Subcutaneous abdominal adipose tissue (tissue), 5 donors: ENCODE data around the gene LRRC43.
A peak's percentile ranks its signal among the peaks of the same experiment; 100 is the strongest.
"Not testable (repeated sequence)": the region's sequence is repeated elsewhere in the genome, so short reads cannot be mapped to it uniquely, and the experiment has no call there.

ENCODE experiments used
- H3K27ac ChIP-seq: one replicate; pipeline ENCODE4 v1.7.0; 2013; ENCODE audit warnings: low read depth, mild to moderate bottlenecking, inconsistent platforms, low read length, moderate library complexity
- H3K27me3 ChIP-seq, 5 donors: one replicate each; pipeline ENCODE4 v1.7.0; 2013; ENCODE audit warnings: low read length in 5 of 5, inconsistent platforms in 1 of 5; ENCODE audit not compliant: control insufficient read depth in 5 of 5, insufficient read depth in 4 of 5
- H3K36me3 ChIP-seq, 5 donors: one replicate each; pipeline ENCODE4 v1.7.0; 2013; ENCODE audit warnings: low read length in 5 of 5; ENCODE audit not compliant: control insufficient read depth in 5 of 5, insufficient read depth in 5 of 5
- H3K4me1 ChIP-seq, 5 donors: one replicate each; pipeline ENCODE4 v1.7.0; 2013; ENCODE audit warnings: low read length in 5 of 5, mild to moderate bottlenecking in 3 of 5, moderate library complexity in 1 of 5; ENCODE audit not compliant: control insufficient read depth in 5 of 5, insufficient read depth in 5 of 5
- H3K4me3 ChIP-seq, 5 donors: one replicate each; pipeline ENCODE4 v1.7.0; 2013; ENCODE audit warnings: low read length in 5 of 5, low read depth in 1 of 5
- H3K9ac ChIP-seq, 5 donors: one replicate each; pipeline ENCODE4 v1.7.0; 2013; ENCODE audit warnings: low read length in 5 of 5, mild to moderate bottlenecking in 4 of 5, moderate library complexity in 3 of 5
- H3K9me3 ChIP-seq, 5 donors: one replicate each; pipeline ENCODE4 v1.7.0; 2013; ENCODE audit warnings: low read length in 5 of 5; ENCODE audit not compliant: control insufficient read depth in 5 of 5
- donor health status: healthy.
- donor health status: healthy.
- donor health status: healthy.
- donor health status: healthy.
- donor health status: healthy.

Gene LRRC43

DNA sequence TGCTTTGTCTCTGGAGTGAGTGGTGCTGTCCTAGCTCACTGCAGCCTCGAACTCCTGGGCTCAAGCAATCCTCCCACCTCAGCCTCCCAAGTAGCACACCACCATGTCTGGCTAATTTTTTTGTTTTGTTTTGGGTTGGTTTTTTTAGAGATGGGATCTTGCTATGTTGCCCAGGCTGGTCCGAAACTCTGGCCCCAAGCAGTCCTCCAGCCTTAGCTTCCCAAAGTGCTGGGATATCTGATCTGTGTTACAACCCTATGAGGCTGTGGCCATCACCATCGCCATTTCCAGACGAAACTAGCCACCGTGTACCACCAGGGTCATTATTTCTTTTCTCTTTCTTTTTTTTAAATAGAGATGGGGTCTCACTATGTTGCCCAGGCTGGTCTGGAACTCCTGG lies 11.5 kb upstream of the LRRC43 start:
- Histone ChIP-seq H3K27ac (no peak overlapping the region), H3K36me3 (no peaks in the 10 kb centered on the region), H3K4me1 (no peaks in the 10 kb centered on the region), H3K27me3 (peaks cover 0 to 5% (median 4%) of the 10 kb centered on the region in 5 donors), H3K9me3 (no peaks in the 10 kb centered on the region), H3K9ac (no peak overlapping the region), H3K4me3 (no peak overlapping the region)

DNA sequence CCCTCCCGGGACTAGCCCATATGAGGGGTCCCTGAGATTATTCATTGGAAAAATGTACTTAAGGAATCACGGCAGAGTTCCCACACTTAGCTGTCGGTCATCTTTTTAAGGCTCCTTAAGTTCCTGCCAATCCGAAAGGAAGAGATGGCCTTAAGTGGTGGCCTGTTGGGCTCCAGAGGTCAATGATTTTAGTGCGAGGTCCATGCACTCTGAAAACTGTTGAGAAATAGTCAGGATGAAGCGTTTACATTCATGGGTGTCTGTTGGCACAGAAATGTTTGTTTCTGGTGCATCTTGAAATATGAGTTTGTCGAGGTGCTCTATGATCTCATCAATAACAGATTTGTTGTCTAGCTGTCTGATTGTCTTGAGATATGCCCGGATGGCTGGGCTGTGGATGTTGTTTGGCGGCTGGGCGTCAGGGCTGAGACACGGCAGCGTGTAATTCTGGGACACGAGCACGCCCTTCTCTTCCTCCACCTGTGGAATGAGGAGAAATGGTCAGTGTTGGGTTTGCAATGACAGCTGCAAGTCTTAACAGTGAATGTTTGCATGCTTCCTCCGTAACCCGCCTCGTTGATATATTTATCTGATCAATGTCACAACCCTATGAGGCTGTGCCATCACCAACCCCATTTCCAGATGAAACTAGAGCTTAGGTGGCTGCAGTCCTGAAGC lies 10.5 kb upstream of the LRRC43 start:
- H3K27ac ChIP-seq: no peak overlapping the region
- no peak overlapping the region for H3K4me3 ChIP-seq
- no peaks in the 10 kb centered on the region for H3K4me1 ChIP-seq
- H3K9me3 ChIP-seq: no peaks in the 10 kb centered on the region
- no peak overlapping the region for H3K9ac ChIP-seq
- peaks cover 0 to 5% (median 4%) of the 10 kb centered on the region in 5 donors for H3K27me3 ChIP-seq
- H3K36me3 ChIP-seq: no peaks in the 10 kb centered on the region

DNA sequence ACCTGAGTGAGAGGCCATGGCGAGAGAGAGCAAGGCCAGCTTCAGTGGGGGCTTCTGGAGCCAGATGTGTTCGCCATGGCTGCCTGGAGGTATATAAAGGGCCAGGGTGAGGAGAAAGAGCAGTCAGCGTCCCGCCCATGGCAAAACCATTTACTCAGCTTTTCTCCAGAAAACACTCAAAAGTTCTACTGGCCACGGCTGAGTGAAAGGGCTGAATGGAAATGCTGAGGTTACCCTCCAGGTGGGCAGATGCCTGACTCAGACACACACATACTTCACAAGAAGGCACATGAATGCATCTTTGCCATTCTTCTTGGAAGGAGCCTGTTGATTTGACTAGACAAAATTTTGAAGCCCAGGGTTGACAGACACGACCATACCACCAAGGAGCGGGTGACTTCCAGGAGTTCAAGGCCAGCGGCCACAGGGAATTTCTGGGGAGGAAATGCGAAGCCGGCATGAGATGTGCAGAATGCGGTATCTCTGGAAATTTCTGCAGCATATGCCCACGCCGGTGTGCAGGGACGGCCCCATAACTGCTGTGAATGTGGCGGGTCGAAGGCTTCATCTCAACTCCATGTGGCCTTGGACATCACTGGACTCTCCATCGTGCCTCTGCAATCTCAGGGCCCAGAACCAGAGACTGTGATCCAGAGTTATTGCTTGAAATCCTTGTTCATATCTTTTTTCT lies 8.6 kb upstream of the LRRC43 start, which contains the start of gene IL31:
TSS of gene IL31 (minus strand) at position 67 of the 691 bp plus-strand sequence. CDS start at position 18, 49 bp downstream.
- no peaks in the 10 kb centered on the region for H3K4me1 ChIP-seq
- H3K9me3 ChIP-seq: no peaks in the 10 kb centered on the region

DNA sequence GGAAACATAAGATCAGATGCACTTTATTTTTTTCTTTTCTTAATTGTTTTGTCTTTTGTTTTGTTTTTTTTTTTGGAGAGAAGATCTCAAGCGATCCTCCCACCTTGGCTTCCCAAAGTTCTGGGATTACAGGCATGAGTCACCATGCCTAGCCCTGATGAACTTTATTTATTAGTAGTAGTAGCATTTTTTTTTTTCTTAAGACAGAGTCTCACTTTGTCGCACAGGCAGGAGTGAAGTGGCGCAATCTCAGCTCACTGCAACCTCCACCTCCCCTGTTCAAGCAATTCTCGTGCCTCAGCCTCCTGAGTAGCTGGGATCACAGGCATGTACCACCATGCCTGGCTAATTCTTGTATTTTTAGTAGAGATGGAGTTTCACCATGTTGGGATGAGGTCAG lies 6.5 kb upstream of the LRRC43 start:
- H3K4me3 ChIP-seq, H3K9me3 ChIP-seq, H3K9ac ChIP-seq, H3K4me1 ChIP-seq, H3K27ac ChIP-seq, H3K27me3 ChIP-seq, H3K36me3 ChIP-seq: not testable (repeated sequence)

More for the DNA sequence above, 8.6 kb upstream of the LRRC43 start, which contains the start of gene IL31:
- Histone ChIP-seq H3K9ac (no peak within 1 kb of the TSS), H3K4me3 (no peak within 1 kb of the TSS), H3K27ac (no peak within 1 kb of the TSS), H3K36me3 (no peaks in the 10 kb centered on the region), H3K27me3 (peaks cover 0 to 5% (median 4%) of the 10 kb centered on the region in 5 donors)

DNA sequence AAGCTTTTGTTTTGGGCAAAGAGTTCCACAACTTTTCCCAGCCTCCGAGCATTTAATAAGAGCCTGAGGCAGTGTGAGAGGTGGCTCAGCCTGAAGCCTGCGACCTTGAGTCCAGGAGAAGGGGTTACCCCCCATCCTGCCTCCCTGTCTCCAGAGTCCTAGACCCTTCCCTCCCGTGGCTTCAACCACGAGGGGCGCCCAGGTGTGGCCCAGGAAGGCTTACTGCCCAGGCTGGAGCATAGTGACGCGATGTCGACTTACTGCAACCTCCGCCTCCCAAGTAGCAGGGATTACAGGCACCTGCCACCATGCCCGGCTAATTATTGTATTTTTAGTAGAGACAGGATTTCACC lies 641 bp downstream of the LRRC43 start:
- Histone ChIP-seq H3K36me3 (no peaks in the 10 kb centered on the region), H3K27me3 (no peaks in the 10 kb centered on the region), H3K4me1 (peaks cover 0 to 10% (median 5%) of the 10 kb centered on the region in 5 donors), H3K27ac (no peak overlapping the region), H3K4me3 (peak overlapping the region in 4 of 5 donors; percentile 57 to 71 (median 63)), H3K9me3 (no peaks in the 10 kb centered on the region), H3K9ac (peak overlapping the region in 1 of 5 donors; percentile 48)

DNA sequence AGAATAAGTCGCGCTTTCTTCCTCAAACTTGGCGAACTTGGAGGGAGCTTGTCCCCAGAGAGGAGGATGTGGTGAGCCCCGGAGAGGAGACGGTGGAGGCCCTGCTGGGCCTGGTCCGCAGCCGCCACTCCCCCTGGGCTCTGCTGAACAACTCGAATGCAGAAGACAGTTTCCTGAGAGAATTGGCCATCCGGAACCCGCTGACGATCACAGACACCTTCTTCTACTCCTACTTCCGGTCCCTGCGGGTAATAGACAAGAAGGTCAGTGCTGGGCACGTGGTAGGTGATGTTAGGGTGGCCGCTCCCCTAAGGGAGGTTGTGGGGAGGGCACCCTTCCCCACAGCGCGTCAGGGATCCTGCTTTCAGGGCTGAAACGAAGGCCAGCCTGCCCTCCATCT lies 1.6 kb downstream of the LRRC43 start:
- Histone ChIP-seq H3K36me3 (no peaks in the 10 kb centered on the region), H3K9ac (no peak overlapping the region), H3K4me1 (peaks cover 0 to 10% (median 5%) of the 10 kb centered on the region in 5 donors), H3K27me3 (peaks cover 0 to 3% (median 0%) of the 10 kb centered on the region in 5 donors), H3K9me3 (no peaks in the 10 kb centered on the region), H3K27ac (no peak overlapping the region), H3K4me3 (no peak overlapping the region)

DNA sequence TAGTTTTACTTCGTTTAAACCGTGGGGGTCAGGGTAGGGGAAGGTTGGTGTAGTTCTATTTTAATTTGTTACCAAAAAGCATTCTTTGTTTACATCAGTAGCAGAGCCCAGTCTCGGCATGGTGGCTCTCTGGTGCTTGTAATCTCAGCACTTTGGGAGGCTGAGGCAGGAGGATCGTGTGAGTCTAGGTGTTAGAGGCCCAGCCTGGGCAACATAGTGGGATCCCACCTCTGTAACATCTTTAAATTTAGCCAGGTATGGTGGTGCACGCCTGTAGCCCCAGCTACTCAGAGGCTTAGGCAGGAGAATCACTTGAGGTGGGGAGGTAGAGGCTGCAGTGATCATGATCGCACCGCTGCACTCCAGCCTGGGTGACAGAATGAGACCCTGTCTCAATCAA lies 2.2 kb downstream of the LRRC43 start:
- no peaks in the 10 kb centered on the region for H3K36me3 ChIP-seq

DNA sequence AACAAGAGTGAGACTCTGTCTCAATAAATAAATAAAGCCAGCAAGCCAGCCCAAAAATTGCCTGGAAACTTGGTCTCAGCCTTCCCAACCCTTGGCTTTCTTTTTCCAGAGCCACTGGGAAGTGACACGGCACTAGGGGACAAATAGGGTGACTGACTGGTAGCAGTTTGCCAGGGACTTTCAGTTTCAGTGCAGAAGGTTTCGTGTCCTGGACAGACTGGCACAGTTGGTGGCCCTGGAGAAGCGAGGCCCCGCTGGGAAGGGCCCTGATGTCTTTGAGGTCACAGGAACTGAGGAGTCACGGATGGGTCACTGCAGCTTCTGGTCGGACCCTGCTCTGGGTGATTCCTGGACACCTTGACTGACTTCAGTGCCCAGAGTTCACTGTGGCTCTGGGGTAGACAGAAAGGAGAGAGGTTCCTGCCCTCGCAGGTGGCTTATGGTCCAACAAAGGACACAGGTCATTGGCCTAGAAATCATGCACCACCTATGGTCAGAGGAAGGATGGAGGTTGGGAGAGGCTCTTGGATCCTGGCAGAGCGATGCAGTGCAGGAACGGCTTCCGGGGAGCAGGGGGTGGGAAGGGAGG lies 2.7 kb downstream of the LRRC43 start:
- H3K9me3 ChIP-seq: no peaks in the 10 kb centered on the region
- peaks cover 0 to 9% (median 5%) of the 10 kb centered on the region in 5 donors for H3K27me3 ChIP-seq
- H3K36me3 ChIP-seq: no peaks in the 10 kb centered on the region
- no peak overlapping the region for H3K4me3 ChIP-seq
- peaks cover 0 to 10% (median 5%) of the 10 kb centered on the region in 5 donors for H3K4me1 ChIP-seq
- no peak overlapping the region for H3K9ac ChIP-seq
- H3K27ac ChIP-seq: no peak overlapping the region

More for the DNA sequence above, 2.2 kb downstream of the LRRC43 start:
- Histone ChIP-seq H3K9ac (no peak overlapping the region), H3K27ac (no peak overlapping the region), H3K27me3 (peaks cover 0 to 5% (median 5%) of the 10 kb centered on the region in 5 donors), H3K9me3 (no peaks in the 10 kb centered on the region), H3K4me1 (peaks cover 0 to 10% (median 5%) of the 10 kb centered on the region in 5 donors), H3K4me3 (no peak overlapping the region)

DNA sequence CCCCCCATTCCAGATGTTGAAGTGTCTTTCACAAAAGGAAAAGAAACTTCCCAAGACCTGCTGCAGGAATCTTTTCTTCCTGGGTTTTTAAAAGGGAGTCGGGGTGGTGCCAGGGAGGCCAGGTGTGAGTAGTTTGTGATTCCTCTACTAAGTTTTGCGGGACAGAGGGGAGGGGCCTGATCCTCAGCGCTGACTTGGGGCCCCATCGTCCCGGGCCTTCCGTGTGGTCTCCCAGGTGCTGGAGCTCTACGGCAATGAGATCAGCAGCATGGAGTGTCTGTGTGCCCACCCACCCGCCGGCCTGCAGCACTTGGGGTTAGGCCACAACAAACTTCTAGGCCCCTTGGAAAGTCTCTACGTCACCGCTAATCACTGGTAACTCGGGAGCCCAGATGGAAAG lies 4.5 kb downstream of the LRRC43 start:
- no peaks in the 10 kb centered on the region for H3K36me3 ChIP-seq
- peaks cover 0 to 10% (median 5%) of the 10 kb centered on the region in 5 donors for H3K4me1 ChIP-seq
- H3K9me3 ChIP-seq: no peaks in the 10 kb centered on the region
- H3K9ac ChIP-seq: no peak overlapping the region
- peaks cover 0 to 11% (median 5%) of the 10 kb centered on the region in 5 donors for H3K27me3 ChIP-seq
- no peak overlapping the region for H3K27ac ChIP-seq
- no peak overlapping the region for H3K4me3 ChIP-seq
